Amniotic stem cell (primary cell): ENCODE measurements around the gene SH3GL1.

Source experiments
- DNase-seq: peaks from one replicate; lab custom pipeline; 2025; lab: John Stamatoyannopoulos, UW

SH3GL1 gene

DNA sequence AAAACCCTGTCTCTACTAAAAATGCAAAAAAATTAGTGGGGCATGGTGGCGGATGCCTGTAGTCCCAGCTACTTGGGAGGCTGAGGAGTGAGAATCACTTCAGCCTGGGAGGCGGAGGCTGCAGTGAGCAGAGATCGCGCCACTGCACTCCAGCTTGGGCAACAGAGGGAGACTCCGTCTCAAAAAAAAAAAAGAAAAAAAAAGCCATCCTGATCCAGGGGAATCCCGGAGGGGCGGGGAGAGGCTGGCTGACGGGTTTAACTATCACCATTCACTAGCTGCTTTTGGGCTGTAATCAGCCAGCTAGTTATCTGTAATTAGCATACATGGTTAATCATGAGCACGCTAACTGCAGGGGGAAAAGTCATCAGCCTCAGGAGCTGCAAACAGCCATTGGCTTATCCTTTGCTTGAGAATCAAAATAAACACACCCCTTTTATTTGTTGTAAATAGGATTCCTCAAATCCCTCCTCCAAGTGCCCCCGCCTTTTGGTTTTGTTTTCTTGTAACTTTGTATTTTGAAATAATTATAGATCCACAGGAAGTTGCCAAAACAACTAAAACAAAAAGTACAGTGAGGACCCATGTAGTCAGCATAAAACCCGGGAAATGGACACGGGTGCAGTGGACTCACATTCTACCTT is 86.4 kb downstream of the SH3GL1 start:
- no peak for DNase-seq
